ENCODE measurements around the gene IFITM10.

- TF ChIP-seq POLR2A (IDR thresholded peaks at IDR 0.05; ENCODE audit: low read length) = no peak
- no peak for TF ChIP-seq GATA1 (IDR thresholded peaks at IDR 0.05; ENCODE audit: low read depth, low read length)
These were observed 27.9 kb upstream of the IFITM10 start for GRCh38 chr11:1778141-1778911.
